AG20443 (cell line): ENCODE results near the gene ZNF669.

Experiments used
- DNase-seq: peaks from one replicate; pipeline ENCODE4 v3.0.0; 2012; ENCODE audit warnings: low spot score, mixed read lengths

The ZNF669 gene

GRCh38 chr1:247064304-247064703 lies 39.9 kb downstream of the ZNF669 start:
- no peak for DNase-seq

GRCh38 chr1:247060771-247061170 lies 43.4 kb downstream of the ZNF669 start:
- DNase-seq = no peak

GRCh38 chr1:247056071-247056470 lies 48.1 kb downstream of the ZNF669 start:
- no peak for DNase-seq

- no peak for DNase-seq
These were observed 49.2 kb downstream of the ZNF669 start for GRCh38 chr1:247054992-247055415.
